Measurements from ENCODE around the gene AURKAIP1. TPM values are rescaled to one million over a fixed set of nuclear protein-coding genes. Genes with fewer than 3 reads are reported as not detected.

The AURKAIP1 gene
- total and polyA plus RNA-seq, 7 experiments from 2014 or later: 53.8 to 160 (median 65.2) TPM

DNA sequence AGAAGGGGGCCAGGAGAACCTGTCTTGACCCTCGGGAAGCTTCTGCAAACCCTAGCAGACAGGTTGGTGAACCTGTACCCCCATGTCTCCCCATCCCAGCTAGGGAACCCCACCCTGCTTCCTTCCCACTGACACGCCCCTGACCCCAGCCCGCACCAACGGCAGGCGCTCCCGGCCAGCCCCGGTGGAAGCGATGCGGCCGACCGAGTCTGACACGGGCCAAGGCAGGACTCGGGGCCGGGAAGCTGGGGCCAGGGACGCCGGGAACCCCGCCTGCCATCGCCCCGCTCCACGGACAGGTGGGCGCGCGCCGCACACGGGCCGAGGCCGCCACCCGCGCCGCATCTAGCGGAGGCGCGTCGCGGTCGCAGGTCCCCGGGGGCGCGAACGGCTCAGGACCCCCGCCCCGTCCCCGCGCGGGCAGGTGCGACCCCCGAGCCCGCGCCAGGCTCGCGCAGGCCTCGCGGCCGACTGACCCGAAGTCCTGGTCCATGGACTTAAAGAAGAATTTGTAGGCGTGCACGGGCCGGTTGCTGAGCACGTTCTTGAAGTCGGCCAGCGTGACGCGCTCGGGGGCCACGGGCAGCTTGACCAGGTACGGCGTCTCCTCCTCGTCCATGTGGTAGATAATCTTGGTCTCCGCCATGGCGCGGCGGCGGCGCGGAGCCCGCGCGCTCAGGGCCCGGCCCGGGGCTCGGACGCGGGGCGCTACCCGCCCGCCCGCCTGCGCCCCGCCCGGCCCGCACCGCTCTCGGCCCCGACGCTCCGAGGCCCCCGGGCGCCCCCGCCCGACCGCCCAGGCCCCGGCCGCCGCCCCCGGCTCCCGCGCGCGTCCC is 26.4 kb downstream of the AURKAIP1 start:
- Mint-ChIP-seq H3K27me3 (peaks cover 0 to 17% (median 9%) of the 10 kb centered on the region in 5 donors), H3K27ac (peak overlapping the region in 5 of 9 donors; percentile 19 to 76 (median 49)), H3K36me3 (peaks cover 0 to 2% (median 0%) of the 10 kb centered on the region in 5 donors), H3K4me3 (peak overlapping the region; percentile 40 to 85 (median 76)), H3K4me1 (peaks cover 13 to 32% (median 24%) of the 10 kb centered on the region in 7 donors), H3K9me3 (peaks cover 0 to 3% (median 0%) of the 10 kb centered on the region in 11 donors)
- intact Hi-C loops (cut with micrococcal nuclease): loop anchor here (1.0 kb wide), 6 partner anchors 23 to 93 kb away; partner anchors contain the start of genes CPTP (in 1 of the 2), INTS11 (in 1 of the 2) and PUSL1 (in 1 of the 2)
- POLR2A ChIA-PET: interaction anchor here (0.6 to 2.2 kb wide), 7 partner anchors 10 to 58 kb away, joined by 3 to 15 read pairs (median 4); partner anchors contain the start of genes AURKAIP1, MRPL20 and MXRA8
- Histone ChIP-seq H3K36me3 (ENCODE audit: control insufficient read depth in 2 of 3, insufficient read depth in 3 of 3, low read length in 3 of 3) (no peaks in the 10 kb centered on the region), H3K4me1 (ENCODE audit: control insufficient read depth in 2 of 2, insufficient read depth in 2 of 2, low read length in 2 of 2) (peaks cover 0 to 16% of the 10 kb centered on the region in 2 donors), H3K27me3 (ENCODE audit: control insufficient read depth in 2 of 2, insufficient read depth in 2 of 2, low read length in 2 of 2) (no peaks in the 10 kb centered on the region), H3K27ac (ENCODE audit: low read depth, low read length) (peak overlapping the region; percentile 75), H3K9me3 (ENCODE audit: control insufficient read depth in 2 of 3, low read length in 3 of 3) (no peaks in the 10 kb centered on the region), H3K4me3 (ENCODE audit: low read length) (peak overlapping the region; percentile 56)
- no peak for DNase-seq
- ATAC-seq: peak; percentile 41
- CTCF ChIA-PET: interaction anchor here (0.8 to 1.9 kb wide), 4 partner anchors 23 to 227 kb away, joined by 3 to 6 read pairs (median 5); partner anchors contain the start of gene AURKAIP1

- peak overlapping the region; percentile 75 for H3K27ac ChIP-seq (ENCODE audit: low read depth, low read length)
- DNase-seq (no peak), ATAC-seq (no peak)
- peak overlapping the region; percentile 56 for H3K4me3 ChIP-seq (ENCODE audit: low read length)
- H3K9me3 ChIP-seq (ENCODE audit: control insufficient read depth in 2 of 3, low read length in 3 of 3): no peaks in the 10 kb centered on the region
- H3K36me3 Mint-ChIP-seq: peaks cover 0 to 2% (median 0%) of the 10 kb centered on the region in 5 donors
- H3K27me3 ChIP-seq (ENCODE audit: control insufficient read depth in 2 of 2, insufficient read depth in 2 of 2, low read length in 2 of 2): no peaks in the 10 kb centered on the region
- intact Hi-C loops (cut with micrococcal nuclease): no loop called here
- peaks cover 0 to 11% (median 5%) of the 10 kb centered on the region in 5 donors for H3K27me3 Mint-ChIP-seq
- peak overlapping the region in 7 of 9 donors; percentile 22 to 77 (median 49) for H3K27ac Mint-ChIP-seq
- ChIA-PET CTCF (interaction anchor here (0.6 to 1.9 kb wide), 5 partner anchors 24 to 228 kb away, joined by 3 to 6 read pairs (median 4); partner anchors contain the start of gene AURKAIP1), POLR2A (interaction anchor here (0.6 to 2.2 kb wide), 7 partner anchors 11 to 59 kb away, joined by 3 to 15 read pairs (median 4); partner anchors contain the start of genes AURKAIP1, MRPL20 and MXRA8)
- peaks cover 0 to 9% of the 10 kb centered on the region in 2 donors for H3K4me1 ChIP-seq (ENCODE audit: control insufficient read depth in 2 of 2, insufficient read depth in 2 of 2, low read length in 2 of 2)
- peak overlapping the region; percentile 40 to 85 (median 76) for H3K4me3 Mint-ChIP-seq
- H3K4me1 Mint-ChIP-seq: peaks cover 13 to 29% (median 21%) of the 10 kb centered on the region in 7 donors
- no peaks in the 10 kb centered on the region for H3K36me3 ChIP-seq (ENCODE audit: control insufficient read depth in 2 of 3, insufficient read depth in 3 of 3, low read length in 3 of 3)
- H3K9me3 Mint-ChIP-seq: peaks cover 0 to 3% (median 0%) of the 10 kb centered on the region in 11 donors
Measured at GRCh38 chr1:1347663-1348419, 27.2 kb downstream of the AURKAIP1 start.

GRCh38 chr1:1347026-1347595 is 27.9 kb downstream of the AURKAIP1 start:
- Mint-ChIP-seq H3K4me3 (peak overlapping the region; percentile 11 to 85 (median 72)), H3K9me3 (peaks cover 0 to 1% (median 0%) of the 10 kb centered on the region in 11 donors), H3K27me3 (peaks cover 0 to 3% (median 0%) of the 10 kb centered on the region in 5 donors), H3K36me3 (no peaks in the 10 kb centered on the region), H3K27ac (peak overlapping the region in 6 of 9 donors; percentile 9 to 60 (median 36)), H3K4me1 (peaks cover 12 to 24% (median 14%) of the 10 kb centered on the region in 7 donors)
- Histone ChIP-seq H3K9me3 (ENCODE audit: control insufficient read depth in 2 of 3, low read length in 3 of 3) (no peaks in the 10 kb centered on the region), H3K27me3 (ENCODE audit: control insufficient read depth in 2 of 2, insufficient read depth in 2 of 2, low read length in 2 of 2) (no peaks in the 10 kb centered on the region), H3K27ac (ENCODE audit: low read depth, low read length) (peak overlapping the region; percentile 75), H3K36me3 (ENCODE audit: control insufficient read depth in 2 of 3, insufficient read depth in 3 of 3, low read length in 3 of 3) (no peaks in the 10 kb centered on the region), H3K4me3 (ENCODE audit: low read length) (no peak overlapping the region), H3K4me1 (ENCODE audit: control insufficient read depth in 2 of 2, insufficient read depth in 2 of 2, low read length in 2 of 2) (peaks cover 0 to 9% of the 10 kb centered on the region in 2 donors)
- ChIA-PET CTCF (interaction anchor here (1.9 kb wide), 1 partner anchor 24 kb away, joined by 6 read pairs; no protein-coding TSS in a partner anchor), POLR2A (interaction anchor here (1.7 to 2.2 kb wide), 2 partner anchors 20 to 28 kb away, joined by 6 to 15 read pairs; partner anchors contain the start of gene AURKAIP1)
- ATAC-seq (no peak), DNase-seq (no peak)
- intact Hi-C loops (cut with micrococcal nuclease): no loop called here

- H3K4me1 Mint-ChIP-seq: peaks cover 12 to 22% (median 13%) of the 10 kb centered on the region in 7 donors
- ATAC-seq (no peak), DNase-seq (no peak)
- H3K9me3 Mint-ChIP-seq: no peaks in the 10 kb centered on the region
- H3K27me3 Mint-ChIP-seq: no peaks in the 10 kb centered on the region
- Histone ChIP-seq H3K4me3 (ENCODE audit: low read length) (no peak overlapping the region), H3K4me1 (ENCODE audit: control insufficient read depth in 2 of 2, insufficient read depth in 2 of 2, low read length in 2 of 2) (peaks cover 0 to 9% of the 10 kb centered on the region in 2 donors), H3K27me3 (ENCODE audit: control insufficient read depth in 2 of 2, insufficient read depth in 2 of 2, low read length in 2 of 2) (no peaks in the 10 kb centered on the region), H3K9me3 (ENCODE audit: control insufficient read depth in 2 of 3, low read length in 3 of 3) (no peaks in the 10 kb centered on the region), H3K27ac (ENCODE audit: low read depth, low read length) (no peak overlapping the region), H3K36me3 (ENCODE audit: control insufficient read depth in 2 of 3, insufficient read depth in 3 of 3, low read length in 3 of 3) (peaks cover 0 to under 1% (median 0%) of the 10 kb centered on the region in 3 experiments)
- peak overlapping the region in 1 of 9 donors; percentile 16 for H3K27ac Mint-ChIP-seq
- H3K4me3 Mint-ChIP-seq: peak overlapping the region in 4 of 10 donors; percentile 59 to 85 (median 76)
- intact Hi-C loops (cut with micrococcal nuclease): no loop called here
- POLR2A ChIA-PET: no interaction called here
- CTCF ChIA-PET: no interaction called here
- H3K36me3 Mint-ChIP-seq: peaks cover 0 to under 1% (median 0%) of the 10 kb centered on the region in 5 donors
Measured at GRCh38 chr1:1346501-1346890, 28.5 kb downstream of the AURKAIP1 start.

DNA sequence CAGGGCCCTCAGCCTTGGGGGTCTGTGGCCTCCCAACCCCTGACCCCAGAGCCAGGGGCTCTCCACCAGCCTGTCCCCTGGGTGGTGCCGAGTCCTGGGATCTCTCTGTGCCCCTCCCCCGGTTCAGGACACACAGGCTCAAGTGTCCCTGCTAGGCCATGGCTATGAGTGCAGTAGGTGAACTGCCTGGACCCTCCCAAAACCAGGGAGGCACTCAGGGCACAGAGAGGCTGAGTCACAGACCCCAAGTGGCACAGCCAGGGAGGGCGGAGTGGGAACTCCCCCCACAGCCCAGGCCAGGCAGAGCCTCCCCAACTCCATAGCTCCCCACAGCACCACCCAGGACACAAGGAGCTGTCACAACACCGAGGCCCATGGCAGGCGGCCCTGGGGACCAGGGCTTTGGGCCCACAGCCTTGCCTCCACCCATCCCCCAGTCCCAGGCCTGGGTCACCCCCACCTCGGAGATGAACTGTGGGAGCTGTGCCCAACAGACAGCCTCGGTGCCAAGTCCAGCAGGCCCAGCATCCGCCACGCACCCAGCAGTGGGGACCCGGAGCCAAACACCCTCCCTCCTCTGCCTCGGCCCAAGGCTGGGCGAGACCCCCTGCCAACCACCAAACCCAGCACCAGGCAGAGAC is 29.0 kb downstream of the AURKAIP1 start:
- H3K9me3 Mint-ChIP-seq: peaks cover 0 to 2% (median 0%) of the 10 kb centered on the region in 11 donors
- Histone ChIP-seq H3K27ac (ENCODE audit: low read depth, low read length) (peak overlapping the region; percentile 21), H3K9me3 (ENCODE audit: control insufficient read depth in 2 of 3, low read length in 3 of 3) (no peaks in the 10 kb centered on the region), H3K27me3 (ENCODE audit: control insufficient read depth in 2 of 2, insufficient read depth in 2 of 2, low read length in 2 of 2) (no peaks in the 10 kb centered on the region), H3K4me1 (ENCODE audit: control insufficient read depth in 2 of 2, insufficient read depth in 2 of 2, low read length in 2 of 2) (peaks cover 0 to 9% of the 10 kb centered on the region in 2 donors), H3K36me3 (ENCODE audit: control insufficient read depth in 2 of 3, insufficient read depth in 3 of 3, low read length in 3 of 3) (peaks cover 0 to 5% (median 0%) of the 10 kb centered on the region in 3 experiments), H3K4me3 (ENCODE audit: low read length) (no peak overlapping the region)
- peak overlapping the region in 1 of 9 donors; percentile 2 for H3K27ac Mint-ChIP-seq
- DNase-seq (no peak), ATAC-seq (no peak)
- H3K4me1 Mint-ChIP-seq: peaks cover 12 to 22% (median 13%) of the 10 kb centered on the region in 7 donors
- H3K4me3 Mint-ChIP-seq: no peak overlapping the region
- H3K27me3 Mint-ChIP-seq: no peaks in the 10 kb centered on the region
- H3K36me3 Mint-ChIP-seq: peaks cover 0 to 5% (median 4%) of the 10 kb centered on the region in 5 donors
- ChIA-PET CTCF (no interaction called here), POLR2A (interaction anchor here (0.5 kb wide), 1 partner anchor 53 kb away, joined by 3 read pairs; the partner anchor contains the start of gene CCNL2)
- intact Hi-C loops (cut with micrococcal nuclease): no loop called here
